H1 (cell line): Measurements from ENCODE around the gene XRRA1. TPM values are rescaled to one million over a fixed set of nuclear protein-coding genes. Genes with fewer than 3 reads are reported as not detected.

Experiments
- POU5F1 ChIP-seq: IDR thresholded peaks from 2 replicates; pipeline ENCODE4 v1.6.1; 2011; ENCODE audit warnings: low read depth, mild to moderate bottlenecking, low read length, moderate library complexity
- TAF1 ChIP-seq: IDR thresholded peaks from 2 replicates; pipeline ENCODE4 v1.6.1; 2011; ENCODE audit warnings: mild to moderate bottlenecking, low read depth, low read length
- polyA plus RNA-seq, 7 experiments: library from polyadenylated mRNA; depleted of rRNA in 3 of 7; stranded (reverse) in 5 of 7; unstranded in 2 of 7; fragments of >200 nt in 5 of 7; fragments of 200-250 nt in 2 of 7; gene quantifications; 1 replicate in 5 of 7; 2 replicates in 1 of 7; 4 replicates in 1 of 7; pipeline versions ENCODE4 v1.2.1 to v1.2.3, GENCODE V29; 2011 to 2013; ENCODE audit warnings: missing spikeins in 2 of 7, mixed read lengths in 2 of 7
- total RNA-seq: library from RNA; stranded (reverse); fragmentation: NEBNext Ultra II Directional; extraction: Animal tissue kit (Norgen Biotek cat#: 25700); gene quantifications from 2 replicates; pipeline ENCODE4 v1.2.1, GENCODE V29; 2021

The XRRA1 gene
- total and polyA plus RNA-seq, 2 of the 8 experiments (the other 6 are each of a cell fraction or from before 2014, with no cell fraction given): 2.1 to 7.1 TPM

GRCh38 chr11:74948898-74949752 is at the start of gene XRRA1, which contains the start of gene SPCS2 (continued):
- TF ChIP-seq TAF1 (peak; percentile 97), POU5F1 (no peak)
